RWPE2 (cell line): Measurements from ENCODE around the gene CENPO.
A peak's percentile ranks its signal among the peaks of the same experiment; 100 is the strongest.

Experiments used
- ATAC-seq: fragments of 200-7000 bp; cut with Tn5 transposase; 3 replicates; pipeline ENCODE4 v1.9.1; 2021; ENCODE audit warnings: low read depth
- DNase-seq: peaks from one replicate; pipeline ENCODE4 v3.0.0-alpha.2; 2020; ENCODE audit warnings: low spot score
- H3K27ac ChIP-seq: fragments of 450-650 bp; 2 replicates; pipeline ENCODE4 v1.5.1; 2017; ENCODE audit warnings: mild to moderate bottlenecking; ENCODE audit not compliant: poor library complexity, severe bottlenecking
- H3K27me3 ChIP-seq: fragments of 250-450 bp; sonication (Bioruptor Pico); 2 replicates; pipeline ENCODE4 v1.5.1; 2021; ENCODE audit warnings: mild to moderate bottlenecking, moderate library complexity; ENCODE audit not compliant: insufficient read depth, poor library complexity, severe bottlenecking
- H3K36me3 ChIP-seq: fragments of 250-450 bp; sonication (Bioruptor Pico); 2 replicates; pipeline ENCODE4 v1.5.1; 2020; ENCODE audit warnings: low read depth, mild to moderate bottlenecking, moderate library complexity
- H3K4me1 ChIP-seq: fragments of 250-450 bp; sonication (Bioruptor Pico); 2 replicates; pipeline ENCODE4 v1.5.1; 2021; ENCODE audit warnings: mild to moderate bottlenecking, moderate library complexity; ENCODE audit not compliant: insufficient read depth, poor library complexity, severe bottlenecking
- H3K4me3 ChIP-seq: fragments of 250-450 bp; sonication (Bioruptor Pico); 2 replicates; pipeline ENCODE4 v1.5.1; 2021; ENCODE audit warnings: mild to moderate bottlenecking, moderate library complexity; ENCODE audit not compliant: severe bottlenecking
- H3K9me3 ChIP-seq: fragments of 250-450 bp; sonication (Bioruptor Pico); 2 replicates; pipeline ENCODE4 v1.5.1; 2021; ENCODE audit warnings: mild to moderate bottlenecking, moderate library complexity; ENCODE audit not compliant: severe bottlenecking
- TF ChIP-seq, protein P1 (sequence below): fragments of 450-650 bp; IDR thresholded peaks from one replicate; pipeline ENCODE4 v1.5.1; 2017; ENCODE audit warnings: mild to moderate bottlenecking, moderate library complexity; ENCODE audit not compliant: poor library complexity, severe bottlenecking

Gene CENPO

DNA sequence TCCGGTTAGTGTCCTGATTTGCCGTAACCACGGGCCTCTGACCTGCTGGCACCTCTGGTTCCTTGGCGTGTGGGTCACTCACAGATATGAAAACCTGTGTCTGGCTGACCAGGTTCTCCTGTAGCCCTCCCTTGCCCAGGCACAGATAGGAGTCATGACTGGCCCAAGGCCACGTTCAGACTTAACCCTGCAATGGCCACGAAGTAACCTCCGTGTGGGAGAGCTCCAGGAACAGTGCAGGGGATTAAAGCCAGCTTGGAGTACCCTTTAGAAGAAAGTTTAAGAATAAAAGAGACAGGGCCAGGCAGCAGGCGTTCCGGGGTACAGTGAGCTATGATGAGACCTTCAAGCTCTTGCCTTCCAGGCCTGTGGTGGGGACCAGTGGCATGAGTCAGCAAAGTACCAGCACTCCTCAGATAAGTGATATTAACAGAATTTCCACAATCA is 25.5 kb downstream of the CENPO start:
- Histone ChIP-seq H3K36me3 (peaks cover 85% of the 10 kb centered on the region), H3K4me3 (no peak overlapping the region), H3K4me1 (peaks cover 3% of the 10 kb centered on the region), H3K9me3 (no peaks in the 10 kb centered on the region), H3K27ac (no peak overlapping the region), H3K27me3 (no peaks in the 10 kb centered on the region)
- ATAC-seq (no peak), DNase-seq (no peak)
- TF ChIP-seq, protein P1, sequence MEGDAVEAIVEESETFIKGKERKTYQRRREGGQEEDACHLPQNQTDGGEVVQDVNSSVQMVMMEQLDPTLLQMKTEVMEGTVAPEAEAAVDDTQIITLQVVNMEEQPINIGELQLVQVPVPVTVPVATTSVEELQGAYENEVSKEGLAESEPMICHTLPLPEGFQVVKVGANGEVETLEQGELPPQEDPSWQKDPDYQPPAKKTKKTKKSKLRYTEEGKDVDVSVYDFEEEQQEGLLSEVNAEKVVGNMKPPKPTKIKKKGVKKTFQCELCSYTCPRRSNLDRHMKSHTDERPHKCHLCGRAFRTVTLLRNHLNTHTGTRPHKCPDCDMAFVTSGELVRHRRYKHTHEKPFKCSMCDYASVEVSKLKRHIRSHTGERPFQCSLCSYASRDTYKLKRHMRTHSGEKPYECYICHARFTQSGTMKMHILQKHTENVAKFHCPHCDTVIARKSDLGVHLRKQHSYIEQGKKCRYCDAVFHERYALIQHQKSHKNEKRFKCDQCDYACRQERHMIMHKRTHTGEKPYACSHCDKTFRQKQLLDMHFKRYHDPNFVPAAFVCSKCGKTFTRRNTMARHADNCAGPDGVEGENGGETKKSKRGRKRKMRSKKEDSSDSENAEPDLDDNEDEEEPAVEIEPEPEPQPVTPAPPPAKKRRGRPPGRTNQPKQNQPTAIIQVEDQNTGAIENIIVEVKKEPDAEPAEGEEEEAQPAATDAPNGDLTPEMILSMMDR: no peak

DNA sequence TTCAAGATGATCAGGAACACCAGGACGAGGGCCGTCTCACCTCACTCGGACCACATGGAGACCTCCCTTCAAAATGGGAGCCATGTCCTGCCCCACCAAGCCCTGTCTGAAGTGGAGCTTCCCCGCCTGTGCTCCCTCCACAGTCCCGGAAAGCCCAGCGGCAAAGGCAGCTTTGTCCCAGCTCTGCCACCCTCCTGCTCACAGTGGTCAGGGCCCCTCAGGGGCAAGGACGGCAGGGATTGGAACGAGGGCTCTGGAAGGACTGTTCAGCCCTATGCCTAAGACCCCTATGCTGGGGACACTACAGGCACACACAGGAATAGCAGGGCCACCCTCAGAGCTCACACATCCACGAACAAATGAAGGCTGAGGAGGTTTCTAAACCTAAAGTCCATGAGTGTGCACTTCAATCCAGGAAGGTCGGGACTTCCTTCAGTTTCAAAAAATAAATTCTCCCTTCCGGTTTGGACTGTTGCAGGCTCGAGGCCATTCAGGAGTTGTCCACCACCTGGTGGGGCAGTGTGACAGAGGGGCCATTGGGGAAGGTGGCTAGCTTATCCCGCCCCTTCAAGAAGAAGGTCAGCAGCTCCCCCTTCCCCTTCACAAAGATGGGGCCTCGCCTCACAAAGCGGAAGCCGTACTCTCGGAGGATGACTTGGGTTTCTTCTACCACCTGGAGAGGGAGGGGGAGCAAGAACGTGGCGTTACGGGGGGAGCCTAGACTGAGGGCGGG is 26.4 kb downstream of the CENPO start:
- ATAC-seq: no peak

DNA sequence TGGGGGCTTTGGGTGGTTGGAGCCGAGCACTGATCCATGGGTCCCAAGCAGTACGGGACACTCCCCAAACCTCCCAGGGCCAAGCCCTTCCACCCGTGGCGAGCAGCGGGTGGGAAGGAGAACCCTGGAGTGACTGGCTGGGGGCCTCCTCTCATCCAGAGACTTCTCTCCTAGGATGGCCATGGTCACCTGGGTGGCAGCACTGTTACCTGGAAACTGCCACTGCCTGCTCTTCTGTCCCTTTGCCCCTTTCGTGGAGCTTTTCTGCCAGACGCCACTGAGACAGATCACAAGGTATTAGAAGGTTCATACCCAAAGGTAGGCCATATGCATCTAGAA is 26.9 kb downstream of the CENPO start:
- ATAC-seq (no peak), DNase-seq (no peak)
- TF ChIP-seq, protein P1: no peak
- peaks cover 3% of the 10 kb centered on the region for H3K4me1 ChIP-seq
- H3K36me3 ChIP-seq: peaks cover 86% of the 10 kb centered on the region
- no peak overlapping the region for H3K27ac ChIP-seq
- no peaks in the 10 kb centered on the region for H3K9me3 ChIP-seq
- no peaks in the 10 kb centered on the region for H3K27me3 ChIP-seq
- no peak overlapping the region for H3K4me3 ChIP-seq

More for the DNA sequence above, 26.4 kb downstream of the CENPO start:
- H3K4me3 ChIP-seq: no peak overlapping the region
- H3K27me3 ChIP-seq: no peaks in the 10 kb centered on the region
- no peak overlapping the region for H3K27ac ChIP-seq
- no peak for DNase-seq
- TF ChIP-seq, protein P1: no peak
- H3K9me3 ChIP-seq: no peaks in the 10 kb centered on the region
- peaks cover 85% of the 10 kb centered on the region for H3K36me3 ChIP-seq
- peaks cover 3% of the 10 kb centered on the region for H3K4me1 ChIP-seq

DNA sequence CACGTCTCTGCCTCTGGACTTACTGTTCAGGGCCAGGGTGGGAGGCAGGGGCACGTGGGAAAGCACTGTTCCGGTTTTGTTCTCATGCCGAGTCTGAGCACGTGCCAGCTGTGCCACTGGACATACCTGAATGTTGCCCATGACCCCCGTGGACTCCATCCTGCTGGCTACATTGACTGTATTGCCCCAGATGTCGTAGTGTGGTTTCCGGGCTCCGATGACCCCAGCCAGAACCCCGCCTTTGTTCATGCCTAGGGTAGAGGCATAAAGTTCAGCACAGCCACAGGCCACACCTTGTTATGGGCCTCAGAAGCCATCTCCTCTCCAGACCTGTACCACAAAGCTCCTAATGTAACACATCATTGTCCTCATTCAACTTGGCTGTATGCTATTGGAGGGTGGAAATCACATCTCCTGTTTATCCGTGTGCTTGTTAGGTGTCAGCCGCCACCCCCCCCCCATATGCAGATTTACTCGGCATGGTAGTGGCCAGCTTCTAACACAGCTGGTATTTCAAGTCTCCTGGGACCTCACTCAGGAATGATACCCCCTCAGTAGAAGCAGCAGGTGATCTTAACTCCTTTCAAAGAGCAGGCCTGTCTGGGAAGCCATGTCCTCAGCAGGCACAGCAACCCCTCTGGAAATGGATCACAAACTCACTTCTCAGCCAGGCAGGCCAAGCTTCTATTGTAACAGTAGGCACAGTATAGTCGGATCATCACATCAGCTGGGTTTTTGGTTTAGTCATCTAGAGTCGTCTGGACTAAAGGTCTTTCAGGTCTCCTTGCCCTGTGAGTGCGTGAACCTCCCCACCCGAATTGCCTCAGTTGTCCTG is 27.6 kb downstream of the CENPO start:
- H3K36me3 ChIP-seq: peaks cover 82% of the 10 kb centered on the region
- peaks cover 3% of the 10 kb centered on the region for H3K4me1 ChIP-seq
- no peak overlapping the region for H3K4me3 ChIP-seq
- H3K27me3 ChIP-seq: no peaks in the 10 kb centered on the region
- H3K27ac ChIP-seq: no peak overlapping the region
- ATAC-seq (peak; percentile 3; the same call in 1 of the 3 replicates), DNase-seq (no peak)
- TF ChIP-seq, protein P1: no peak
- no peaks in the 10 kb centered on the region for H3K9me3 ChIP-seq
